GM19452 (cell line): ENCODE results near the gene CCL7.

Source experiments
- ATAC-seq: cut with Tn5 transposase; IDR thresholded peaks from one replicate; pipeline ENCODE4 v1.9.1; 2021; ENCODE audit not compliant: unreplicated experiment

The CCL7 gene

GRCh38 chr17:34246446-34246845, 23.6 kb upstream of the CCL7 start:
- no peak for ATAC-seq

GRCh38 chr17:34246881-34247280, 23.1 kb upstream of the CCL7 start:
- no peak for ATAC-seq

- ATAC-seq, result no peak
Measured at GRCh38 chr17:34248511-34249024, 21.5 kb upstream of the CCL7 start.

GRCh38 chr17:34249061-34249460, 21.0 kb upstream of the CCL7 start:
- ATAC-seq, result no peak

DNA sequence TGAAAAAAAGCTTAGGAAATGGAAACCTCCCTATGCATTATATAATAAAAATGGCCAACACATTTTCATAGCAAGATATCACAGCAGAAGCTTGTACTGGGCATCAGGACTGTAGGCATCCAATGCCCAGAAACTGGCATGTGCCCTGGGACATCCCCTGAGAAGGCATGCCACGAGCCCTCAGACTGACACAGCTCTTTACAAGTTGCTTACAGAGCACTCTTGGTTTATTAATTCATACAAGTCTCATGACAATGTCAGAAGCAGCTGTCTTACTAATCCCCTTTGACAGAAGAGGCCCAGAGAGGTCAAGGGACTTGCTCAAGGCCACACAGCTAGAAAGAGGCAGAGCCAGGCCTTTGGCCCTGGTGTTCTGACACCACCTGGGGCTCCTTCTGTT, 20.5 kb upstream of the CCL7 start:
- no peak for ATAC-seq

DNA sequence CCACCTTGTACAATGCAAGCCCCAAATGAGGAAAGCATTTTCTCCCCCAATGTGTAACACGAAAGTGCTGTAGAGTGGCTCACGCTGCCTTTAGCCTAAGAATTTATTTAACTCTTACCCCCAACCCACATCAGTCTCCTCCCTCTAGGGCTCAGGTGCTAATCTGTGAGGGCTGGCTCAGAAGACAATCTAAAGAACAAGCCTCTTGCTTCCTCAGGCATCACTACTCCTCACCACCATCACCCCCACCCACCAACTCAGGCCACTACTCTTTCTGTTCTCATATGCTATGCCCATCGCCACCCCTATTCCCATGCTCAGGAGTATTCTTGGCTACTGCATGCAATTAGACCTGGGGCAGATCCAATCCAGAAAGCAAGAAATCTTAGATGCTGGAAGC, 18.8 kb upstream of the CCL7 start:
- no peak for ATAC-seq

- no peak for ATAC-seq
Measured at GRCh38 chr17:34252095-34252443, 18.0 kb upstream of the CCL7 start.

GRCh38 chr17:34252444-34253138, 17.4 kb upstream of the CCL7 start:
- no peak for ATAC-seq

DNA sequence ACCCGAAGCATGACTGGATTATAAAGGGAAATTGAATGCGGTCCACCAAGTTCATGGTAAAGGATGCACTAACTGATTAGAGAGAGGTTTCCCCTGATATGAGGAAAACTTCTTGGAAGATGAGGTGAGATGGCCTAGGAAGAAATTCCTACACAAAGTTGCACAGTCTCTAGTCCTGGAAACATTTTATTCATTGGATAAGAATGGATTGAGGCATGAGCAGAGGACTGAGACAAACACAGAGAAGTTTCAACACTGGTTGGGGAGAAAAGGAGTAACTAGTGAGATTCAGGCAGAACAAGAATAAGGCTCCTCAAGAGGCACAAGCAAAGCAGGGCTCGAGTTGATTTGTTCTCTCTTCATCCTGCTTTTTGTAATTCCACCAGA, 16.9 kb upstream of the CCL7 start:
- ATAC-seq, result no peak

DNA sequence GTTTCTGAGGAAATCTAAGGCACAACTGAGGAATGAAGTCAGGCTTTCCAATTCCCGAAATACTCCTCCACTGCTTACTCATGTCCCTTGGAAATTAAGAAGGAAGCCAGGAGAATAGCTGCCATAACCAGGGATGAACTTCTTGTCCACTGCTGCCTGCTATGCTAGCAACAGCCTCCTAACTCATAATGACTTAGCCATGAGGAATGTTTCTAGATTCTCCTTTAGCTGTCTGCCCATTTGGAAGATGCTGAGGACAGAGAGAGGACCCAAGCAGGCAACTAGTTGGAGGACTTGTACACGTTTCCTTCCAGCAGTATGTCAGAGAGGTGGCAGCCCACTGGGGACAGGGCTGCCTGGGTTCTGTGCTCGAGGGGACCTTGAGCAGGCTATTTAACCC, 15.9 kb upstream of the CCL7 start:
- ATAC-seq, result no peak

GRCh38 chr17:34254651-34255380, 15.2 kb upstream of the CCL7 start, which contains the start of gene CCL2:
TSS of gene CCL2 (plus strand) at chr17:34255285. CDS start at chr17:34255350, 65 bp downstream.
- no peak for ATAC-seq

DNA sequence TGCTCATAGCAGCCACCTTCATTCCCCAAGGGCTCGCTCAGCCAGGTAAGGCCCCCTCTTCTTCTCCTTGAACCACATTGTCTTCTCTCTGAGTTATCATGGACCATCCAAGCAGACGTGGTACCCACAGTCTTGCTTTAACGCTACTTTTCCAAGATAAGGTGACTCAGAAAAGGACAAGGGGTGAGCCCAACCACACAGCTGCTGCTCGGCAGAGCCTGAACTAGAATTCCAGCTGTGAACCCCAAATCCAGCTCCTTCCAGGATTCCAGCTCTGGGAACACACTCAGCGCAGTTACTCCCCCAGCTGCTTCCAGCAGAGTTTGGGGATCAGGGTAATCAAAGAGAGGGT, 14.7 kb upstream of the CCL7 start:
- ATAC-seq, result no peak

DNA sequence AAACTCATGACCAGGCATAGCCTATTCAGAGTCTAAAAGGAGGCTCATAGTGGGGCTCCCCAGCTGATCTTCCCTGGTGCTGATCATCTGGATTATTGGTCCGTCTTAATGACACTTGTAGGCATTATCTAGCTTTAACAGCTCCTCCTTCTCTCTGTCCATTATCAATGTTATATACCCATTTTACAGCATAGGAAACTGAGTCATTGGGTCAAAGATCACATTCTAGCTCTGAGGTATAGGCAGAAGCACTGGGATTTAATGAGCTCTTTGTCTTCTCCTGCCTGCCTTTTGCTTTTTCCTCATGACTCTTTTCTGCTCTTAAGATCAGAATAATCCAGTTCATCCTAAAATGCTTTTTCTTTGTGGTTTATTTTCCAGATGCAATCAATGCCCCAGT, 14.2 kb upstream of the CCL7 start:
- ATAC-seq, result no peak

DNA sequence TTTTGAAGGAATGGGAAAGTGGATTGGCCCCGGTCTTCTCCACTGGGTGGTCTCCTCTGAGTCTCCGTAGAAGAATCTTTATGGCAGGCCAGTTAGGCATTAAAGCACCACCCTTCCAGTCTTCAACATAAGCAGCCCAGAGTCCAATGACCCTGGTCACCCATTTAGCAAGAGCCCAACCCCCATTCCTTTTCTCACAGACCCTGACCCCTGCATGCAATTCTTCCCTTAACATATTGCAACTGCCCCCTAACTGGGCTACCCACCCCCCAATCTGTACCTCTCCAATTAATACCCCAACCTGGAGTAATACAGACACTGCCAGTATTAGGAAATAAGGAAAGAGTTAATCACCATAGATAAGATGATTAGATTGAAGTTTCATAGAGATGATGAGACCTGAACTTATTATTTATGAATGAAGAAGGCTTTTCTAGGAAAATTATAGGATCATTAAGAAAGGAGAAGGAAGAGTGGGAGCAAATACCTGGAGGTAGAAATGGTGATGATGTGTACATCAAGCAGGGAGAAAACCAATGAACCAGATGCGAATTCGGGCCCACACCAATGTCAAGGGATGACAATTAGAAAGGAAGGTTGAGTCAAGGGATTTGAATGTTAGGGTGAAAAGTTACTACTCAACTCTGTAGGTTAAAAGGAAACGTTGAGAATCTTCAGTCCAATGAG, 12.6 kb upstream of the CCL7 start:
- no peak for ATAC-seq

GRCh38 chr17:34257986-34258326, 12.1 kb upstream of the CCL7 start:
- ATAC-seq, result no peak

- no peak for ATAC-seq
Measured at GRCh38 chr17:34259146-34259545, 10.9 kb upstream of the CCL7 start.

DNA sequence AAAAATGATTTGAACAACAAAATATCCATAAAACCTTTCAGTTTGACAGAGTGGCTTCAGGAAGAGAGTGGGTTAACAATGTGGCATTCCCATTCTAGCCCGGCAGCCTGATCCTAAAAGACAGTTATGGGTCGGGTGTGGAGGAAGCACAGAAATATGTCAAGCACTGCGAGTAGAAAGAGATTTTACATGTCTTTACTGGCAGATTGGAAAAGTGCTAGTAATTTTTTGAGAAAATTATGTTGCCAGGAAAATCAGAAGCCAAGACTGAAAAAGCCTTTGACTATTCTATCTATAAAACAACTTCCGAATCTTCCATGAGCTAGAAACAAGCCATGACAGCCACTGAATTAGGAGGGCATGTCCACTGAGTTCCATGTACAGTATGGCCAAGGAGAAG, 9.2 kb upstream of the CCL7 start:
- no peak for ATAC-seq

DNA sequence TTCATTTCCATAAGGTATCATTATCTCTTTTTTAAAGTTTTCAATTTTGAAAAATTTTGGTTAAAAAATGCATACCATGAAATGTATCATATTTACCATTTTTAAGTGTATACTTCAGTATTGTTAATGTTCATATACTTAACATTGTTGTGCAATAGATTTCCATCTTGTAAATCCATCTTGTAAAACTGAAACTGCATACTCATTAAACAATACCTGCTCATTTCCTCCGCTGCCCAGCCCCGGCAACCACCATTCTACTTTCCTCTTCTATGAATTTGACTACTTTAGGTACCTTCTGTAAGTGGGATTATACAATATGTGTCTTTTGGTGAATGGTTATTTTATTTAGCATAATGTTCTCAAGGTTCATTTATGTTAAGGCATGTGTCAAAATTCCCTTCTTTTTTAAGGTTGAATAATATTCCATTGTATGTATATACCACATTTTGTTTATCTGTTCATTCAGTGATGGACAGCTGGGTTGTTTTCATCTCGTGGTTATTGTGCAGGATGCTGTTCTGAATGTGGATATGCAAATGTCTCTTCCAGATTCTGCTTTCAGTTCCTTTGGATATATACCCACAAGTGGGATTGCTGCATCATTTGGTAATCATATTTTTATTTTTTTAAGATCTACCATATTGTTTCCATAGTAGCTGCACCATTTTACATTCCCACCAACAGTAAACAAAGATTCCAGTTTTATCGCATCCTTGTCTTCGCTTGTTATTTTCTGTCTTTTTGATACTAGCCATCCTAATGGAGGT, 8.3 kb upstream of the CCL7 start:
- no peak for ATAC-seq

DNA sequence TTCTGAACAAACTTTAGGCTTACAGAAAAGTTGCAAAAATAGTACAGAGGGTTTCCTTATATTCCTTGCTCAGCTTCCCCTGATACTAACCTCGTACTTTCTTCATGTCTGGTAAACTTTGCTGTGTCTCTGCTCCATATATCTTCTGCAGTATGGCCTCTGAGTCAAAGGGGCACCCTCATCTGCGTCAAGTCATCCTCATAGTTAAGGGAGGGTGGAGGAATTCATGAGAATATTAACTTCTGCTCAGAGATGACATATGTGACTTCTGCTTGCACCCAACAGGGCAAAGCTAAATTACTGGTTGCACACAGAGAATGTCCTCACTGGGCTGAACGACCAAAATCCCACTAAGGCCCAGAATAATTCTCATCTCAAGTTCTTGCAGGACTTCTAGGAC, 4.3 kb upstream of the CCL7 start:
- ATAC-seq, result no peak

DNA sequence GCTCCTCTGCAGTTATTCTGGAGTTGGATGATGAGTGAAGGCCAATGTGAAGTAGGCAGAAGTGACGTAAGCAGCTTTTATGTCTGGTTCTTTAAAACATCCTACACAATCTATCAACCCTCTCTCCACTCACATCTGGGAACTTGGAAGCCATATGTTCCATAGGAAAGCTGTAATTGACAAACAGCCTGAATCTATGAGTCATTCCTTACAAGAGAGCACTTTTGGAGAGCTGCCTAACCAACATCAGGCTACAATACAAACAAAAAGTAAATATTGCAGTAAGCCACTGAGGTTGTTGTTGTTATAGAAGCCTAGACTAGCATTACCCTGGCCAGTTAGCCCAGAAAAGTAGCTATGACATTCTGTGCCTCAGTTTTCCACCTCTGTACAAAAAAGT, 5.9 kb downstream of the CCL7 start:
- no peak for ATAC-seq

DNA sequence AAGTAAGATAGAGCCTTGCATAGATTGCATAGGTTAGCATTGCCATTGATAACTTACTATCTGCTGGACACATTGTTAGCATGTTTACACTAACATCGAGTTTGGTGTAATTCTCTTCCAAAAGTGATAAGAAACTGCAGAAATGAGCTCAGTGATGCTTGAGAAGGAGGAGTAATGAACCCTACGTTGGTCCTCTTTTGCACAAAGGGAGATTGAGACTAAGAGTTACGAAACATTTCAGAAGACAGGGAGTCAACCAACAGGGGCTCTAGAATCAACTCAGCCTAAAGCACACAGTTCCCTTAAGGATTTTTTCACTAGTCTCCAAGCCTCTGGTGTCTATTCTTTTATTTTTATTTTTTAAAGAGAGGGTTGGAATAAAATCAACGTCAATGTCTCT, 6.8 kb downstream of the CCL7 start:
- no peak for ATAC-seq

GRCh38 chr17:34283571-34283970, 13.6 kb downstream of the CCL7 start:
- ATAC-seq, result no peak
